HEK293T (cell line): ENCODE measurements around the gene C16orf54.

Experiments
- ARNT ChIP-seq: fragments of 450-650 bp; IDR thresholded peaks from 2 replicates; pipeline ENCODE4 v1.6.1; 2017; ENCODE audit warnings: mild to moderate bottlenecking
- FOXK2 ChIP-seq: fragments of 450-650 bp; IDR thresholded peaks from 2 replicates; pipeline ENCODE4 v1.6.1; 2016; ENCODE audit warnings: mild to moderate bottlenecking
- L3MBTL2 ChIP-seq: fragments of 450-650 bp; conservative IDR thresholded peaks from 2 replicates; pipeline ENCODE4 v1.6.1; 2016; ENCODE audit warnings: mild to moderate bottlenecking

GRCh38 chr16:29789775-29790182, 44.0 kb upstream of the C16orf54 start:
- TF ChIP-seq ARNT (no peak), L3MBTL2 (no peak), FOXK2 (no peak)
